K562 (cell line): ENCODE results near the gene GPR108. TPM values are rescaled to one million over a fixed set of nuclear protein-coding genes. Genes with fewer than 3 reads are reported as not detected.
A peak's percentile ranks its signal among the peaks of the same experiment; 100 is the strongest.

ENCODE experiments used
- ARID1B ChIP-seq: fragments of 450-650 bp; IDR thresholded peaks from 2 replicates; pipeline ENCODE4 v1.6.1; 2016; ENCODE audit warnings: antibody characterized with exemption, mild to moderate bottlenecking, inconsistent platforms
- DACH1 ChIP-seq: fragments of 450-650 bp; IDR thresholded peaks from 2 replicates; pipeline ENCODE4 v1.6.1; 2018; ENCODE audit not compliant: partially characterized antibody
- DMBX1 ChIP-seq: fragments of 250-450 bp; sonication (Bioruptor Pico); IDR thresholded peaks from 2 replicates; pipeline ENCODE4 v1.8.0; 2022; ENCODE audit warnings: inconsistent platforms, mild to moderate bottlenecking, moderate library complexity, borderline replicate concordance
- EP300 ChIP-seq: IDR thresholded peaks from 2 replicates; pipeline ENCODE4 v1.6.1; 2012; ENCODE audit warnings: low read length, improper control_type of control experiment
- FOXJ2 ChIP-seq: fragments of 200-800 bp; sonication (Bioruptor generic); IDR thresholded peaks from 2 replicates; pipeline ENCODE4 v1.6.1; 2016; ENCODE audit warnings: missing genetic modification characterization, missing compliant biosample characterization
- KLF13 ChIP-seq: fragments of 450-650 bp; IDR thresholded peaks from 2 replicates; pipeline ENCODE4 v1.6.1; 2016; ENCODE audit warnings: missing genetic modification characterization, low read depth, mild to moderate bottlenecking, missing compliant biosample characterization, moderate library complexity, borderline replicate concordance
- MYNN ChIP-seq, 2 experiments: sonication (generic); formaldehyde crosslinking in 1 of 2; IDR thresholded peaks; 2 replicates each; pipeline versions ENCODE4 v1.5.0 to v1.6.1; 2016 to 2020; ENCODE audit warnings: antibody characterized with exemption in 1 of 2, missing genetic modification reagents in 1 of 2
- NCOR1 ChIP-seq: fragments of 450-650 bp; IDR thresholded peaks from 2 replicates; pipeline ENCODE4 v1.6.1; 2016; ENCODE audit warnings: mild to moderate bottlenecking, moderate library complexity
- NFYB ChIP-seq: IDR thresholded peaks from 2 replicates; pipeline ENCODE4 v1.6.1; 2011; ENCODE audit warnings: mild to moderate bottlenecking, moderate library complexity; ENCODE audit not compliant: insufficient read length; ENCODE audit errors: extremely low read depth
- RBM34 ChIP-seq: fragments of 200-400 bp; formaldehyde crosslinking; IDR thresholded peaks from 2 replicates; pipeline ENCODE4 v1.6.1; 2018; ENCODE audit warnings: low read length, borderline replicate concordance; ENCODE audit not compliant: insufficient read depth
- SAP30 ChIP-seq: fragments of 200-600 bp; sonication (generic); IDR thresholded peaks from 2 replicates; pipeline ENCODE4 v1.6.1; 2012; ENCODE audit warnings: borderline replicate concordance, low read depth, mild to moderate bottlenecking, moderate library complexity, low read length, control low read depth, inconsistent platforms; ENCODE audit not compliant: insufficient read depth, poor library complexity, severe bottlenecking
- SMARCA5 ChIP-seq: fragments of 450-650 bp; IDR thresholded peaks from 2 replicates; pipeline ENCODE4 v1.6.1; 2016
- STAG1 ChIP-seq: sonication (generic); formaldehyde crosslinking; IDR thresholded peaks from 2 replicates; pipeline ENCODE4 v1.5.0; 2020; ENCODE audit warnings: missing genetic modification reagents, borderline replicate concordance
- XRCC5 ChIP-seq: fragments of 200-400 bp; formaldehyde crosslinking; IDR thresholded peaks from 2 replicates; pipeline ENCODE4 v1.6.1; 2017; ENCODE audit warnings: low read depth, mild to moderate bottlenecking, low read length
- ZNF146 ChIP-seq: IDR thresholded peaks from one replicate; pipeline ENCODE4 v1.6.1; 2018; ENCODE audit warnings: missing compliant biosample characterization; ENCODE audit not compliant: unreplicated experiment
- ZNF24 ChIP-seq: fragments of 450-650 bp; IDR thresholded peaks from 2 replicates; pipeline ENCODE4 v1.6.1; 2016
- ZNF253 ChIP-seq: fragments of 250-450 bp; sonication (Bioruptor Pico); conservative IDR thresholded peaks from 2 replicates; pipeline ENCODE4 v1.6.1; 2021; ENCODE audit warnings: mild to moderate bottlenecking
- ZNF347 ChIP-seq: fragments of 450-650 bp; formaldehyde crosslinking; IDR thresholded peaks from 2 replicates; pipeline ENCODE4 v1.4.0; 2020; ENCODE audit warnings: low read depth, mild to moderate bottlenecking, moderate library complexity
- ZNF57 ChIP-seq: fragments of 450-650 bp; formaldehyde crosslinking; IDR thresholded peaks from 2 replicates; pipeline ENCODE4 v1.4.0; 2020; ENCODE audit warnings: mild to moderate bottlenecking, moderate library complexity
- ZNF785 ChIP-seq: fragments of 250-450 bp; sonication (Bioruptor Pico); IDR thresholded peaks from 2 replicates; pipeline ENCODE4 v1.4.0; 2020; ENCODE audit warnings: mild to moderate bottlenecking
- polyA plus RNA-seq, 8 experiments: library from polyadenylated mRNA; depleted of rRNA in 4 of 8; stranded (reverse) in 5 of 8; unstranded in 3 of 8; fragments of >200 nt; fragmentation: Nextera tagmentation in 2 of 8; fragmentation: Illumina TruSeq in 1 of 8; extraction: Ambion mirVana in 2 of 8; extraction: Trizol in 1 of 8; gene quantifications; 2 replicates each; pipeline versions ENCODE4 v1.2.1 to v1.2.3, GENCODE V29; 2011 to 2014; ENCODE audit warnings: inconsistent platforms in 1 of 8, missing spikeins in 1 of 8
- total RNA-seq, 7 experiments: library from RNA; depleted of rRNA in 6 of 7; stranded (reverse); fragments of >200 nt in 6 of 7; fragmentation: Illumina TruSeq in 2 of 7; extraction: Trizol in 2 of 7; gene quantifications; 2 replicates each; pipeline versions ENCODE4 v1.2.1 to v1.2.3, GENCODE V29; 2011 to 2021; ENCODE audit warnings: low replicate concordance in 1 of 7
- TF ChIP-seq, protein P1 (sequence below): IDR thresholded peaks from 2 replicates; pipeline ENCODE4 v1.6.1; 2014; ENCODE audit warnings: antibody characterized with exemption
- TF ChIP-seq, protein P2 (sequence below): fragments of 200-800 bp; sonication (Bioruptor generic); IDR thresholded peaks from 2 replicates; pipeline ENCODE4 v1.6.1; 2017; ENCODE audit warnings: missing genetic modification characterization, missing compliant biosample characterization
- TF ChIP-seq, protein P3 (sequence below): sonication (generic); formaldehyde crosslinking; IDR thresholded peaks from 2 replicates; pipeline ENCODE4 v1.8.0; 2022; ENCODE audit warnings: mild to moderate bottlenecking, low read depth, missing genetic modification reagents
- TF ChIP-seq, protein P4 (sequence below): fragments of 450-650 bp; formaldehyde crosslinking; IDR thresholded peaks from 2 replicates; pipeline ENCODE4 v1.4.0; 2022; ENCODE audit warnings: mild to moderate bottlenecking, moderate library complexity

The GPR108 gene
- total and polyA plus RNA-seq, 9 of the 15 experiments (the other 6 are each of a cell fraction or from before 2014, with no cell fraction given): 2.4 to 33.2 (median 24.4) TPM

DNA sequence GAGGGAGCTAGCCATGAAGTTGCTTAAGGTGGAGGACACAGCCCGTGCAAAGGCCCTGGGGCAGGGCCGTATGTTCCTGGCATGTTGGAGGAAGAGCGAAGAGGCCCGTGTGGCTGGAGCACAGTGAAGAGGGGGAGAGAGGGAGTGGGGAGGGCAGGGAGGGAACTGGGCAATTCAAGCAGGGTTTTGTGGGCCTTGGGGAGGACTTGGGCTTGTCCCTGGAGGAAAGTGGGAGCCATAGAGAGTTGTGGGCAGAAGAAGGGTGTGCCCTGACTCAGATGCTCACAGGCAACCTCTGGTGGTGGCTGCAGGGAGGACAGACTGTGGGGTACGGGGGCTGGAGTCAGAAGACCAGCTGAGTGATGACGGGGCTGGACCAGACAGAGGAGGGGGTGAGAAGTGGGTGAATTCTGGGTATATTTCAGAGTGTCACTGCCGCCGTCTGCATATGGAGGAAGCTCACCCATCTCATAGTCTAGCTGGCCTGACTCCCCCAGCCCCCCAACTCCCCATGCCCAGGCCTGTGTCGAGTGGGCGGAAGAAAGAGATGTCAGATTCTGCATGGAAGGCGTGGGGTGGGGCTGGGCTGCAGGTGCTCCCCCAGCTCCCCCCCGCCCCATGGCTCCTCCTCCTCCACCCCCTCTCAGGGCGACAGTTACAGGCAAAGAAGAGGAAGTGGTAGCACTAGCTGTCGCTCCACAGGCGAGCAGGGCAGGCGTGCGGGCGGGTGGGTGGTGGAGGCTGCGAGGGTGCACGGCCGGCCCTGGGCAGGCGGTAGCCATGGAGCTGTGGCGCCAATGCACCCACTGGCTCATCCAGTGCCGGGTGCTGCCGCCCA is 34.9 kb upstream of the GPR108 start, which contains the start of gene VAV1 (continued):
- TF ChIP-seq KLF13 (tag): no peak
- TF ChIP-seq, protein P1, sequence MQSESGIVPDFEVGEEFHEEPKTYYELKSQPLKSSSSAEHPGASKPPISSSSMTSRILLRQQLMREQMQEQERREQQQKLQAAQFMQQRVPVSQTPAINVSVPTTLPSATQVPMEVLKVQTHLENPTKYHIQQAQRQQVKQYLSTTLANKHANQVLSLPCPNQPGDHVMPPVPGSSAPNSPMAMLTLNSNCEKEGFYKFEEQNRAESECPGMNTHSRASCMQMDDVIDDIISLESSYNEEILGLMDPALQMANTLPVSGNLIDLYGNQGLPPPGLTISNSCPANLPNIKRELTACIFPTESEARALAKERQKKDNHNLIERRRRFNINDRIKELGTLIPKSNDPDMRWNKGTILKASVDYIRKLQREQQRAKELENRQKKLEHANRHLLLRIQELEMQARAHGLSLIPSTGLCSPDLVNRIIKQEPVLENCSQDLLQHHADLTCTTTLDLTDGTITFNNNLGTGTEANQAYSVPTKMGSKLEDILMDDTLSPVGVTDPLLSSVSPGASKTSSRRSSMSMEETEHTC: no peak
- TF ChIP-seq NCOR1: no peak
- TF ChIP-seq MYNN (IDR thresholded peaks at IDR 0.05): no peak
- TF ChIP-seq MYNN (CRISPR knock-in tag; IDR thresholded peaks at IDR 0.05): no peak
- TF ChIP-seq, protein P2, sequence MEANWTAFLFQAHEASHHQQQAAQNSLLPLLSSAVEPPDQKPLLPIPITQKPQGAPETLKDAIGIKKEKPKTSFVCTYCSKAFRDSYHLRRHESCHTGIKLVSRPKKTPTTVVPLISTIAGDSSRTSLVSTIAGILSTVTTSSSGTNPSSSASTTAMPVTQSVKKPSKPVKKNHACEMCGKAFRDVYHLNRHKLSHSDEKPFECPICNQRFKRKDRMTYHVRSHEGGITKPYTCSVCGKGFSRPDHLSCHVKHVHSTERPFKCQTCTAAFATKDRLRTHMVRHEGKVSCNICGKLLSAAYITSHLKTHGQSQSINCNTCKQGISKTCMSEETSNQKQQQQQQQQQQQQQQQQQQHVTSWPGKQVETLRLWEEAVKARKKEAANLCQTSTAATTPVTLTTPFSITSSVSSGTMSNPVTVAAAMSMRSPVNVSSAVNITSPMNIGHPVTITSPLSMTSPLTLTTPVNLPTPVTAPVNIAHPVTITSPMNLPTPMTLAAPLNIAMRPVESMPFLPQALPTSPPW (CRISPR knock-in tag): peak; percentile 97
- no peak for TF ChIP-seq RBM34
- TF ChIP-seq ZNF57: no peak
- TF ChIP-seq NFYB: no peak
- no peak for TF ChIP-seq ARID1B
- no peak for TF ChIP-seq ZNF146 (CRISPR knock-in tag)
- TF ChIP-seq FOXJ2 (tag): no peak
- no peak for TF ChIP-seq STAG1 (CRISPR knock-in tag)
- no peak for TF ChIP-seq EP300
- TF ChIP-seq ZNF347 (CRISPR knock-in tag): no peak
- TF ChIP-seq, protein P3, sequence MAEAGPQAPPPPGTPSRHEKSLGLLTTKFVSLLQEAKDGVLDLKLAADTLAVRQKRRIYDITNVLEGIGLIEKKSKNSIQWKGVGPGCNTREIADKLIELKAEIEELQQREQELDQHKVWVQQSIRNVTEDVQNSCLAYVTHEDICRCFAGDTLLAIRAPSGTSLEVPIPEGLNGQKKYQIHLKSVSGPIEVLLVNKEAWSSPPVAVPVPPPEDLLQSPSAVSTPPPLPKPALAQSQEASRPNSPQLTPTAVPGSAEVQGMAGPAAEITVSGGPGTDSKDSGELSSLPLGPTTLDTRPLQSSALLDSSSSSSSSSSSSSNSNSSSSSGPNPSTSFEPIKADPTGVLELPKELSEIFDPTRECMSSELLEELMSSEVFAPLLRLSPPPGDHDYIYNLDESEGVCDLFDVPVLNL: no peak
- no peak for TF ChIP-seq ZNF785 (CRISPR knock-in tag)
- TF ChIP-seq ZNF24: no peak
- TF ChIP-seq DACH1: no peak
- TF ChIP-seq ZNF253 (CRISPR knock-in tag): no peak
- TF ChIP-seq, protein P4, sequence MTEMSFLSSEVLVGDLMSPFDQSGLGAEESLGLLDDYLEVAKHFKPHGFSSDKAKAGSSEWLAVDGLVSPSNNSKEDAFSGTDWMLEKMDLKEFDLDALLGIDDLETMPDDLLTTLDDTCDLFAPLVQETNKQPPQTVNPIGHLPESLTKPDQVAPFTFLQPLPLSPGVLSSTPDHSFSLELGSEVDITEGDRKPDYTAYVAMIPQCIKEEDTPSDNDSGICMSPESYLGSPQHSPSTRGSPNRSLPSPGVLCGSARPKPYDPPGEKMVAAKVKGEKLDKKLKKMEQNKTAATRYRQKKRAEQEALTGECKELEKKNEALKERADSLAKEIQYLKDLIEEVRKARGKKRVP (CRISPR knock-in tag): no peak
- TF ChIP-seq XRCC5: no peak
- no peak for TF ChIP-seq DMBX1 (CRISPR knock-in tag)
- peak; percentile 99 for TF ChIP-seq SMARCA5
- no peak for TF ChIP-seq SAP30
